ENCODE results near the gene DIO1. TPM values are rescaled to one million over a fixed set of nuclear protein-coding genes. Genes with fewer than 3 reads are reported as not detected.

Gene DIO1
- total and polyA plus RNA-seq, 4 experiments from 2014 or later = not detected

DNA sequence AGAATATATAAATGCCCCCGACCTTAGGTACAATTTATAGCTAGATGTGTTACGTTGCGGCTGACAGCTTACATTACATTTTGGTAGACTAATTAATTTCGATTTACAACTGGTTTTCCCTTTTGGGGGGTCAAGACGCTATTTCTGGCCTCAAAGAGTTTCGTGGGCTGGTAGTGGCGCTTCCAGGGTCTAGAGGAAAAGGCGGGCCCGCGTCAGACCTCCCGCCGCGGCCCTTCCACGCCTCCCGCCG is 51.1 kb downstream of the DIO1 start:
- H3K27me3 Mint-ChIP-seq = no peaks in the 10 kb centered on the region
- Histone ChIP-seq H3K27me3 (ENCODE audit: insufficient read depth, low read length) (no peaks in the 10 kb centered on the region), H3K4me1 (ENCODE audit: insufficient read depth, low read length) (peaks cover 44% of the 10 kb centered on the region), H3K36me3 (ENCODE audit: insufficient read depth, low read length) (no peaks in the 10 kb centered on the region), H3K27ac (ENCODE audit: low read depth, low read length) (peak overlapping the region; percentile 82), H3K4me3 (ENCODE audit: low read length in 2 of 2) (peak overlapping the region; percentile 63 to 87), H3K9me3 (ENCODE audit: control insufficient read depth in 1 of 2, low read length in 2 of 2) (no peaks in the 10 kb centered on the region)
- ChIA-PET CTCF (ENCODE audit: partially characterized antibody) (interaction anchor here (0.8 to 2.9 kb wide), 9 partner anchors 9 to 462 kb away, joined by 3 to 24 read pairs (median 6); partner anchors contain the start of gene YIPF1), POLR2A (ENCODE audit: partially characterized antibody) (interaction anchor here (0.8 to 2.3 kb wide), 22 partner anchors 9 to 771 kb away, joined by 3 to 25 read pairs (median 6); partner anchors contain the start of genes CYB5RL, MAGOH, MRPL37 and NDC1)
- intact Hi-C loops (cut with micrococcal nuclease) = loop anchor here (1.0 to 10.0 kb wide), 2 partner anchors 108 to 540 kb away; partner anchors contain the start of genes TCEANC2 and TMEM59
- peak overlapping the region; percentile 85 to 98 (median 95) for H3K27ac Mint-ChIP-seq
- H3K4me3 Mint-ChIP-seq = peak overlapping the region; percentile 93 to 99 (median 96)
- H3K9me3 Mint-ChIP-seq = no peaks in the 10 kb centered on the region
- H3K4me1 Mint-ChIP-seq = peaks cover 28 to 66% (median 48%) of the 10 kb centered on the region in 4 donors
- DNase-seq = no peak
- peaks cover 0 to 7% of the 10 kb centered on the region in 2 donors for H3K36me3 Mint-ChIP-seq

GRCh38 chr1:53945433-53946251 is 51.7 kb downstream of the DIO1 start, which contains the start of gene IFT25:
Gene IFT25 (minus strand): TSS chr1:53945699. CDS start chr1:53940082, 5,617 bp downstream.
- intact Hi-C loops (cut with micrococcal nuclease) = loop anchor here (1.0 to 10.0 kb wide), 5 partner anchors 56 to 819 kb away; partner anchors contain the start of genes NDC1, PARS2, TCEANC2 and TMEM59
- H3K36me3 Mint-ChIP-seq = peaks cover 0 to 7% of the 10 kb centered on the region in 2 donors
- peaks cover 27 to 63% (median 46%) of the 10 kb centered on the region in 4 donors for H3K4me1 Mint-ChIP-seq
- Histone ChIP-seq H3K4me3 (ENCODE audit: low read length in 2 of 2) (peak within 1 kb of the TSS; percentile 63 to 87), H3K36me3 (ENCODE audit: insufficient read depth, low read length) (no peaks in the 10 kb centered on the region), H3K27me3 (ENCODE audit: insufficient read depth, low read length) (no peaks in the 10 kb centered on the region), H3K4me1 (ENCODE audit: insufficient read depth, low read length) (peaks cover 44% of the 10 kb centered on the region), H3K27ac (ENCODE audit: low read depth, low read length) (peak within 1 kb of the TSS; percentile 82), H3K9me3 (ENCODE audit: control insufficient read depth in 1 of 2, low read length in 2 of 2) (no peaks in the 10 kb centered on the region)
- no peaks in the 10 kb centered on the region for H3K27me3 Mint-ChIP-seq
- no peaks in the 10 kb centered on the region for H3K9me3 Mint-ChIP-seq
- peak; percentile 97 to 100 (median 97) for DNase-seq
- CTCF ChIA-PET (ENCODE audit: partially characterized antibody) = interaction anchor here (0.6 to 2.9 kb wide), 15 partner anchors 9 to 864 kb away, joined by 3 to 24 read pairs (median 5); partner anchors contain the start of genes NDC1, TCEANC2, TMEM59 and YIPF1
- POLR2A ChIA-PET (ENCODE audit: partially characterized antibody) = interaction anchor here (0.6 to 2.3 kb wide), 28 partner anchors 8 to 856 kb away, joined by 3 to 25 read pairs (median 5); partner anchors contain the start of genes CYB5RL, MAGOH, MRPL37 and NDC1
- H3K4me3 Mint-ChIP-seq = peak within 1 kb of the TSS; percentile 93 to 99 (median 96)
- peak within 1 kb of the TSS; percentile 85 to 98 (median 95) for H3K27ac Mint-ChIP-seq

GRCh38 chr1:53946252-53947171 is 52.5 kb downstream of the DIO1 start, which contains the start of gene LRRC42:
Gene LRRC42 (plus strand): TSS chr1:53946350. CDS start chr1:53952000, 5,650 bp downstream.
- Histone ChIP-seq H3K9me3 (ENCODE audit: control insufficient read depth in 1 of 2, low read length in 2 of 2) (no peaks in the 10 kb centered on the region), H3K27ac (ENCODE audit: low read depth, low read length) (peak within 1 kb of the TSS; percentile 82), H3K4me1 (ENCODE audit: insufficient read depth, low read length) (peaks cover 44% of the 10 kb centered on the region), H3K27me3 (ENCODE audit: insufficient read depth, low read length) (no peaks in the 10 kb centered on the region), H3K4me3 (ENCODE audit: low read length in 2 of 2) (peak within 1 kb of the TSS; percentile 63 to 87), H3K36me3 (ENCODE audit: insufficient read depth, low read length) (no peaks in the 10 kb centered on the region)
- ChIA-PET CTCF (ENCODE audit: partially characterized antibody) (interaction anchor here (1.0 to 5.7 kb wide), 15 partner anchors 10 to 863 kb away, joined by 3 to 82 read pairs (median 6); partner anchors contain the start of genes NDC1, TCEANC2 and TMEM59), POLR2A (ENCODE audit: partially characterized antibody) (interaction anchor here (0.8 to 2.3 kb wide), 19 partner anchors 7 to 855 kb away, joined by 3 to 25 read pairs (median 6); partner anchors contain the start of genes CYB5RL, MAGOH, MRPL37 and NDC1)
- Mint-ChIP-seq H3K9me3 (no peaks in the 10 kb centered on the region), H3K27me3 (no peaks in the 10 kb centered on the region), H3K36me3 (peaks cover 0 to 7% of the 10 kb centered on the region in 2 donors), H3K4me3 (peak within 1 kb of the TSS; percentile 93 to 99 (median 96)), H3K4me1 (peaks cover 27 to 63% (median 46%) of the 10 kb centered on the region in 4 donors), H3K27ac (peak within 1 kb of the TSS; percentile 85 to 98 (median 95))
- peak in 1 of 5 donors; percentile 5 for DNase-seq
- intact Hi-C loops (cut with micrococcal nuclease) = loop anchor here (1.0 to 10.0 kb wide), 4 partner anchors 57 to 818 kb away; partner anchors contain the start of genes NDC1, PARS2 and YIPF1

- Mint-ChIP-seq H3K27ac (peak overlapping the region; percentile 47 to 92 (median 80)), H3K4me3 (peak overlapping the region; percentile 76 to 84 (median 82)), H3K4me1 (peaks cover 27 to 62% (median 44%) of the 10 kb centered on the region in 4 donors), H3K9me3 (no peaks in the 10 kb centered on the region), H3K36me3 (peaks cover under 1 to 8% of the 10 kb centered on the region in 2 donors), H3K27me3 (no peaks in the 10 kb centered on the region)
- no peak overlapping the region for H3K4me3 ChIP-seq (ENCODE audit: low read length in 2 of 2)
- peak in 1 of 5 donors; percentile 36 for DNase-seq
- intact Hi-C loops (cut with micrococcal nuclease) = loop anchor here (10.0 kb wide), 1 partner anchor 537 kb away; no protein-coding TSS in a partner anchor
- peaks cover 37% of the 10 kb centered on the region for H3K4me1 ChIP-seq (ENCODE audit: insufficient read depth, low read length)
- H3K36me3 ChIP-seq (ENCODE audit: insufficient read depth, low read length) = peaks cover 4% of the 10 kb centered on the region
- peak overlapping the region; percentile 70 for H3K27ac ChIP-seq (ENCODE audit: low read depth, low read length)
- ChIA-PET CTCF (ENCODE audit: partially characterized antibody) (interaction anchor here (0.6 to 5.7 kb wide), 8 partner anchors 12 to 114 kb away, joined by 3 to 82 read pairs (median 4); no protein-coding TSS in a partner anchor), POLR2A (ENCODE audit: partially characterized antibody) (interaction anchor here (0.9 kb wide), 1 partner anchor 106 kb away, joined by 4 read pairs; the partner anchor contains the start of genes TCEANC2 and TMEM59)
- H3K9me3 ChIP-seq (ENCODE audit: control insufficient read depth in 1 of 2, low read length in 2 of 2) = no peaks in the 10 kb centered on the region
- H3K27me3 ChIP-seq (ENCODE audit: insufficient read depth, low read length) = no peaks in the 10 kb centered on the region
Observed at GRCh38 chr1:53947172-53947907, 53.4 kb downstream of the DIO1 start.

DNA sequence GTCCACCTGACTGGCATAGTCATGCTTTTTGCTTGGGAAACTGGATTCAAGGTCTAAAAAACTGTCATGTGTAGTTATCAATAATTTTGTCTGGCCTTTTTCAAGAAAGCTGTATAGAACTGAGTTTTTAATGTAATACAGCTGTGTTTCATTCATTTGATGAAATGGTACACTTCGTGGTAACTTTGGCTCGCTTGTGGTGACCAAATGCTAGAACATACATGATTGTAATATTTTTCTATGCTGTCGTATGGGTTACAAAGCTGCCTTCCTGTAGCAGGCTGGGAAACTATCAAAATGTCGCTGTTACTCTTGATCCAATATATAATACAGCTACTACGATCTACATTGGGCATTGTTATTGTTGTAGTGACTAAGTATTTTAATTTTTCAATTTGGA is 54.3 kb downstream of the DIO1 start:
- peaks cover 9% of the 10 kb centered on the region for H3K36me3 ChIP-seq (ENCODE audit: insufficient read depth, low read length)
- Mint-ChIP-seq H3K36me3 (peaks cover 4 to 17% of the 10 kb centered on the region in 2 donors), H3K27me3 (no peaks in the 10 kb centered on the region), H3K4me1 (peaks cover 19 to 53% (median 36%) of the 10 kb centered on the region in 4 donors), H3K9me3 (no peaks in the 10 kb centered on the region), H3K27ac (peak overlapping the region in 3 of 7 donors; percentile 32 to 64 (median 37)), H3K4me3 (peak overlapping the region in 3 of 8 donors; percentile 33 to 62 (median 41))
- ChIA-PET POLR2A (ENCODE audit: partially characterized antibody) (interaction anchor here (1.1 kb wide), 1 partner anchor 87 kb away, joined by 3 read pairs; no protein-coding TSS in a partner anchor), CTCF (ENCODE audit: partially characterized antibody) (interaction anchor here (0.7 to 5.7 kb wide), 8 partner anchors 11 to 115 kb away, joined by 3 to 82 read pairs (median 4); no protein-coding TSS in a partner anchor)
- no peaks in the 10 kb centered on the region for H3K9me3 ChIP-seq (ENCODE audit: control insufficient read depth in 1 of 2, low read length in 2 of 2)
- H3K27ac ChIP-seq (ENCODE audit: low read depth, low read length) = no peak overlapping the region
- no peak for DNase-seq
- intact Hi-C loops (cut with micrococcal nuclease) = loop anchor here (2.0 to 10.0 kb wide), 2 partner anchors 69 to 537 kb away; no protein-coding TSS in a partner anchor
- H3K4me3 ChIP-seq (ENCODE audit: low read length in 2 of 2) = no peak overlapping the region
- H3K27me3 ChIP-seq (ENCODE audit: insufficient read depth, low read length) = no peaks in the 10 kb centered on the region
- peaks cover 29% of the 10 kb centered on the region for H3K4me1 ChIP-seq (ENCODE audit: insufficient read depth, low read length)

All from CD4-positive, alpha-beta memory T cell (primary cell).